LNCaP clone FGC (cell line): ENCODE data around the gene MFNG.

Source experiments
- DNase-seq: peaks from one replicate; pipeline ENCODE4 v3.0.0-alpha.2; 2011; ENCODE audit warnings: low read depth
- H3K4me3 ChIP-seq: 2 replicates; pipeline ENCODE4 v1.5.1; 2011; ENCODE audit warnings: mild to moderate bottlenecking, low read depth, low read length, control low read depth
- TF ChIP-seq, protein P1 (sequence below): IDR thresholded peaks from 2 replicates; pipeline ENCODE4 v1.5.1; 2012; ENCODE audit warnings: mild to moderate bottlenecking; ENCODE audit not compliant: control insufficient read depth, insufficient read depth; ENCODE audit errors: extremely low read depth

Gene MFNG

GRCh38 chr22:37454857-37455686, 31.1 kb downstream of the MFNG start:
- no peak for DNase-seq
- no peak overlapping the region for H3K4me3 ChIP-seq
- TF ChIP-seq, protein P1, sequence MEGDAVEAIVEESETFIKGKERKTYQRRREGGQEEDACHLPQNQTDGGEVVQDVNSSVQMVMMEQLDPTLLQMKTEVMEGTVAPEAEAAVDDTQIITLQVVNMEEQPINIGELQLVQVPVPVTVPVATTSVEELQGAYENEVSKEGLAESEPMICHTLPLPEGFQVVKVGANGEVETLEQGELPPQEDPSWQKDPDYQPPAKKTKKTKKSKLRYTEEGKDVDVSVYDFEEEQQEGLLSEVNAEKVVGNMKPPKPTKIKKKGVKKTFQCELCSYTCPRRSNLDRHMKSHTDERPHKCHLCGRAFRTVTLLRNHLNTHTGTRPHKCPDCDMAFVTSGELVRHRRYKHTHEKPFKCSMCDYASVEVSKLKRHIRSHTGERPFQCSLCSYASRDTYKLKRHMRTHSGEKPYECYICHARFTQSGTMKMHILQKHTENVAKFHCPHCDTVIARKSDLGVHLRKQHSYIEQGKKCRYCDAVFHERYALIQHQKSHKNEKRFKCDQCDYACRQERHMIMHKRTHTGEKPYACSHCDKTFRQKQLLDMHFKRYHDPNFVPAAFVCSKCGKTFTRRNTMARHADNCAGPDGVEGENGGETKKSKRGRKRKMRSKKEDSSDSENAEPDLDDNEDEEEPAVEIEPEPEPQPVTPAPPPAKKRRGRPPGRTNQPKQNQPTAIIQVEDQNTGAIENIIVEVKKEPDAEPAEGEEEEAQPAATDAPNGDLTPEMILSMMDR, result no peak

DNA sequence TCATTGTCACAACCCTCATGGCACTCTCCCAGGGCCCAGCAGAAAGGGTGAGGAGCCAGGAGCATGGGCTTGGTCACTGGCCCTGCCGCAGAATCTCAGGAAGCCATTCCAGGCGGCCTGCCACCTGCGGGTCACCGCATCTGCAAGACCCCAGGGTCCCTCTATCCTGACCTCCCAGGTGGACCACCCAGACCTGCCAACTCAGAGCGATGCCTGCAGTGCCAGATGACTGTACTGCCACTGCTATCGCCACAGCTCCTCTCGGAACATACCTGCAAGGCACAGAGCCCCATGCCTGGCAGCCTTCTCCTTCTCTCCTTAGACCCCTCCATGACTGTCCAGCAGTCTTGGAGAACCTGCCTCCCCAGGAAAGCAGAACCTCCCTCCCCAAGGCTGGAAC, 32.5 kb downstream of the MFNG start:
- no peak for DNase-seq
- TF ChIP-seq, protein P1, result no peak
- no peak overlapping the region for H3K4me3 ChIP-seq

DNA sequence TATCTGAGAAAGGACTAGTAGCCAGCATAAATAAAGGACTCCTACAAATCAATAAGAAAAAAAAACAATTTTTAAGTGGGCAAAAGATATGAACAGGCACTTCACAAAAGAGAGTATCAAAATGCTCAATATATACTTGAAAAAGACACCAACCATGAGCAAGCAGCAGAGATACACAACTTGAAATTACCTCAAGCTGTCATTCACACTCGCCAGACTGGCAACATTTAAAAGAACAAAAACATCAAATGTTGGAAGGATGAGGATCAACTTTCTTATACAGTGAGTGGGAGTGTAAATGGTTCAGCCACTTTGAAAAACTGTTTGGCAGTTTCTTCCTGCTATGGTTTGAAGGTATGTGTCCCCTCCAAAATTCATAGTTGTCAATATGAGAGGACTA, 35.0 kb downstream of the MFNG start:
- TF ChIP-seq, protein P1, result no peak
- no peak overlapping the region for H3K4me3 ChIP-seq
- DNase-seq, result no peak

DNA sequence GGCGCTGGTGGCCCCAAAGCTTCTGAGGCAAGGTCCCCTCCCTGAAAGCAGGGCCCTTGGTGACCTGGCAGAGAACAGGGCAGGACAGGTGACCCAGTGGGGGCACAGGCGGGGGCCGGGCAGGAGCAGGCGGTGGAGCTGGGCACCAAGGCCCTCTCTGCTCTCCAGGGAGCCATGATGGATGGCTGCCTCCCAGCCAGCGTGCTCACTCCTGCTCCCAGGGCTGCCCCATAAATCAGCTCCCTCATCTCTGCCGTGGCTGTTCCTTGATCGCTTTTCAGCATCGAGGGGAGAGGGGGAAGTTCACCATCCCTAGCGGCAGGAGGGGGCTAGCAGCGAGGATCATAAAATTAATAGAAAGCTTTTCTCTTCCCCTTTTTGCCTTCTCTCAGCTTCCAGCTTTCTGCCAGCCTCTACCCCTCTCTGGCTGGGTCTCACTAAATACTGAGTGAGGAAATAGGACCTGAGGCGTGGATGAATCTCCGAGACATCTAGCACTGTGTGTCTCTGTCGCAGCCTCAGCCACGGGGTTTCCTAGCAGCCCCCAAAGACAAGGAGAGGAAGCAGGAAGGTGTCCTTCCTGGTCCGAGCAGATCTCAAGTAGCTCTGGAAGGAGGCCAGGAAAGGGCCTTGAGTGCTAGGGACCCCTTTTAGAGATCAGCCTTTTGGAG, 36.7 kb downstream of the MFNG start:
- DNase-seq, result no peak
- H3K4me3 ChIP-seq, result no peak overlapping the region
- TF ChIP-seq, protein P1, result no peak

- TF ChIP-seq, protein P1, result no peak
- DNase-seq, result no peak
- no peak overlapping the region for H3K4me3 ChIP-seq
Measured at GRCh38 chr22:37448516-37449127, 37.6 kb downstream of the MFNG start.

DNA sequence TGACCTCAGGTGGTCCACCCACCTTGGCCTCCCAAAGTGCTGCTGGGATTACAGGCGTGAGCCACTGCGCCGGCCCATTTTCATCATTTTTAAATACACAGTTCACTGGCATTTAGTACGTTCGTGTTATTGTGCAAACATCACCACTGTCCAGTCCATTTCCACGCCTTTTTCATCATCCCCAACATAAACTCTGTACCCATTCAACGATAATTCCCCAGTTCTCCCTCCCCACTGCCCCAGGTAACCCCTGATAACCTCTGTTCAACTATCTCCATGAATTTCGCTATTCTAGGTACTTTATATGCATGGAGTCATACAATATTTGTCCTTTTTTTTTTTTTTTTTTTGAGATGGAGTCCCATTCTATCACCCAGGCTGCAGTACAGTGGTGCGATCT, 40.7 kb downstream of the MFNG start:
- TF ChIP-seq, protein P1, result no peak
- no peak overlapping the region for H3K4me3 ChIP-seq
- DNase-seq, result no peak
